Ureter (tissue), 1 donor: Measurements from ENCODE around the gene SH2D6. TPM values are rescaled to one million over a fixed set of nuclear protein-coding genes. Genes with fewer than 3 reads are reported as not detected.
"Not testable (repeated sequence)": the region's sequence is repeated elsewhere in the genome, so short reads cannot be mapped to it uniquely, and the experiment has no call there.

Source experiments
- DNase-seq: peaks from one replicate; pipeline ENCODE4 v3.0.0-alpha.2; 2020; ENCODE audit warnings: low spot score
- total RNA-seq: library from RNA; stranded (reverse); gene quantifications from one replicate; pipeline ENCODE4 v1.2.4, GENCODE V29; 2023
- donor health status: DM: yes; HTN: yes; CAD: no.

The SH2D6 gene
- total RNA-seq, 1 donor from 2014 or later: 0.75 TPM

DNA sequence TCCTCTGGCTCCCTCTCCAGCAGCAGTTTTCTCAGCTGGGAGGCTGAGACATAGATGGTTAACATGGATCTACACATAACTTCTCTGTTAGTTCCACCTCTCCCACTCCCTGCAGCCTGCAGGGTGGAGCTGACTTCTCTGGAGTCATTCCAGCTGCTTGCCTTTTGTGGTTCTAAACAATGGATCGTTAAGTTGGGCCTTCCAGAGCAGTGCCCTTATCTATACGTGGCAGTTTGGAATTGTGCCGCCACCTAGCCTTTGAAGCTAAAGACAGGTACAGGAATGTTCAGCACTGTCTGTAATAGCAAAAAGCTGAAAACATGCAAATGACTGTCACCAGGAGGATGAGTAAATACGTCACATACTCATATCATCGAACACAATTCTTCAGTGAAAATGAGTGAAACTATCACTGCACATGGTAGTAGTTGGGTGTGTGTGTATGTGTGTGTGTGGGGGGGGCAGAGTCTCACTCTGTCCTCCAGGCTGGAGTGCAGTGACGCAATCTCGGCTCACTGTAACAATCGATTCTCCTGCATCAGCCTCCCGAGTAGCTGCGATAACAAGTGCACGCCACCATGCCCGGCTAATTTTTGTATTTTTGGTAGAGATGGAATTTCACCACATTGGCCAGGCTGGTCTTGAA lies 50.3 kb downstream of the SH2D6 start:
- no peak for DNase-seq

DNA sequence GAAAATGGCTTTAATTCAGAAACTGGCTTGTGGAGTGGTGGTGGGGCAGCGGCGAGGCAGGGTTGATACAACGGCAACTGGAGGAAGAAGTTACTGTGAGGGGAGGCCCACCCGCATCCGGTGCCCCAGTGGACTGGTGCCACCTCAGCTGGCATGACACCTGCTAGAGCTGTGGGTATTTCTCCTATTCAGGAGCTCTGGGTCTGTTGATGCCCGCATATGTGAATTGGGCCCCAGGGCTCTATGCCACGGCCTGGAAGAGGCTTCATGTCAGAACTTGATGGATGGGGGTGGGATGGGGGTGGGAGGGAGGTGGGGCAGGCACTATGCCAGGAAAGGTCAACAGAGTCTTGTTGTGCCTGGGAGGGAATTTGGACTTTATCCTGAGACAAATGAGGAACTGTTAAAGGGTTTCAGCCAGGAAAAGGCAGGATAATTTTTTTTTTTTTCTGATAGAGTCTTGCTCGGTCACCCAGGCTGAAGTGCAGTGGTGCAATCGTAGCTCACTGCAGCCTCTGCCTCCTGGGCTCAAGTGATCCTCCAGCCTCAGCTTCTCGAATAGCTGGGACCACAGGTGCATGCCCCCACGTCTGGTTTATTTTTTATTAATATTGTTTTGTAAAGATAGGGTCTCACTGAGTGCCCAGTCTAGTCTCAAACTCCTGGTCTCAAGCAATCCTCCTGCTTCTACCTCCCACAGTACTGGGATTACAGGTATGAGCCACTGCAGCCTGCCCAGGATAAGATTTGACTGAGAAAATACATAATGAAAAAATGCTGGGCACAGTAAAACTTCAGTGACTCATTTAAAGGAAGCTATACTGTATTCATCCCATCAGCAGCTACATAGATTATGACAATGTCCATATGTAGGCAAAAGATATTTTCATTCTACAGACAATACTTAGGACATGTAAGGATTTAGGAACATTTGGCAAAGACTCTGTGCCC lies 52.6 kb downstream of the SH2D6 start:
- DNase-seq: no peak

DNA sequence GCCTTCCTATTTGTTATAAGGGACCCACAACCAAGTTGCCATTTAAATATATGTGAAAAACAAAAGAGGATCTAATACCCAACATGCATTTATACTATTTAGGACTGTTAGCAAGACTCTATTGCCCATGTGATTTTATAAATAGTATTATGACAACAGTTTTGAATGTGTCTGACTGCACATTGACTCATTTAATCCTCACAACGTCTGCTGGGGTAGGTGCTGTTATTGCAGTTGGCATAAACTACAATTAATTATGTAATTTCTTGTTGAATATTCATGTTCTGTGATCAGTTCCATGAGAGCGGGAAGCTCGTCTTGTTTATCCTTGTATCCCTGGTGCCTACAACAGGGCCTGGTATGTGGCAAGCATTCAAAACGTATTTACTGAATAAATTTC lies 53.7 kb downstream of the SH2D6 start:
- DNase-seq: no peak

DNA sequence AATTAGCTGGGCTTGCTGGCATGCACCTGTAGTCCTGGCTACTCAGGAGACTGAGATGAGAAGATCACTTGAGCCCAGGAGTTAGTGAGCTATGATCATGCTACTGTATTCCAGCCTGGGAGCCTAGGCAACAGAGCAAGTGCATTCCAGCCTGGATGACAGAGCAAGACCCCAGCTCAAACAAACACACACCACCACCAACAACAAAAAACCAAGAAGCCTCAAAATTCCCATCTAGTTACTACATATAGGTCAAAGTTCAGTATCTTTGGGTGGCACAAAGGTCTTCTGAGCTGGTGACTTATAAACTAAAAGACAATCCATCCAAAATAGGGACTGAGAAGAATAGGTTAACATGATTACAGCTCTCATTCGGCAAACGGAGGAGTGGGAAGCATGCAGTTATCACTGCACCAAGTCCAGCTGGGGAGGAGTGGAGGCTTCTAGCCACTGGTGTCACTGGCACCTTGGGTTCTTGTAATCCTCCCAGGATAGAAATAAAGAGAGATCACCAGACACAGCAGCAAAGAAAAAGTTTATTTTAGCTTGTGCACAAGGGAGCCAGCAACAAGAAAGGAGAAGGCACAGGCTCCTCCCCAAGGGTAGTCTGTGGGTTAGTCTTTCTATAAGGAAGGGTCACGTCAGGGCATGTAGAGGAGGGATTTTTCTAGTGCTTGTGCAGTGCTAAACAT lies 57.4 kb downstream of the SH2D6 start:
- DNase-seq: no peak

DNA sequence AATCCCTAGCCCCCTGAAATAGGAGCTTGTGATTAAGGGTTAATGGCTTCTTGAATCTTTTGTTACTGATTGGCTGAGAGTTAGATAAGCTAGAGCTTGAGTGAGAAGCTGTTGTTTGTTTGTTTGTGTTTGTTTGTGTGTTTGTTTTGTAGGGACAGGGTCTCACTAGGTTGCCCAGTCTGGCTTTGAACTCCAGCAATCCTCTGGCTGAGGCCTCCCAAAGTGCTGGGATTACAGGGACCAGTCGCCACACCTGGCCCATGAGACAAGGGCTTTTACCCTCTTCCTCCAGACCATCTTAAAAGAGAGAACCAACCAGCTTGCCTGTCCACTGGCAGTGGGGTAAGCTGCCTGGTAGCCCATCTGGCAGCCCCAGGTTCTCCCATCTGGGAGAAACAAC lies 58.1 kb downstream of the SH2D6 start:
- DNase-seq: no peak

DNA sequence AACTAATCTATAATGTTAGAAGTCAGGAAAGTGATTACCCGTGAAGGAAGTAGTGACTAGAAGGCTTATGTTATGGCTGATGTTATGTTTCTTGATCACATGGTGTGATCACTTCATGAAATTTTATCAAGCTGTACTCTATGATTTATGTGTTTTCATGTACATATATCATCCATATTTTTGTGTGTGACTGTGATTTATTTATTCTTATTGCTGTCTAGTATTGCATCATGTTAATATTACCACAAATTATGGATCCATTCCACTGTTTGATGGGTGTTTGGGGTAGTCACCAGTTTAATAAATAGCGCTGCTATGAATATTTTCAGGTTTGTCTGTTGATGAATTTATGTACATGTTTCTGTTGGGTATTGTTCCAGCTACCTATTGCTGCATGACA lies 59.4 kb downstream of the SH2D6 start:
- DNase-seq: no peak

DNA sequence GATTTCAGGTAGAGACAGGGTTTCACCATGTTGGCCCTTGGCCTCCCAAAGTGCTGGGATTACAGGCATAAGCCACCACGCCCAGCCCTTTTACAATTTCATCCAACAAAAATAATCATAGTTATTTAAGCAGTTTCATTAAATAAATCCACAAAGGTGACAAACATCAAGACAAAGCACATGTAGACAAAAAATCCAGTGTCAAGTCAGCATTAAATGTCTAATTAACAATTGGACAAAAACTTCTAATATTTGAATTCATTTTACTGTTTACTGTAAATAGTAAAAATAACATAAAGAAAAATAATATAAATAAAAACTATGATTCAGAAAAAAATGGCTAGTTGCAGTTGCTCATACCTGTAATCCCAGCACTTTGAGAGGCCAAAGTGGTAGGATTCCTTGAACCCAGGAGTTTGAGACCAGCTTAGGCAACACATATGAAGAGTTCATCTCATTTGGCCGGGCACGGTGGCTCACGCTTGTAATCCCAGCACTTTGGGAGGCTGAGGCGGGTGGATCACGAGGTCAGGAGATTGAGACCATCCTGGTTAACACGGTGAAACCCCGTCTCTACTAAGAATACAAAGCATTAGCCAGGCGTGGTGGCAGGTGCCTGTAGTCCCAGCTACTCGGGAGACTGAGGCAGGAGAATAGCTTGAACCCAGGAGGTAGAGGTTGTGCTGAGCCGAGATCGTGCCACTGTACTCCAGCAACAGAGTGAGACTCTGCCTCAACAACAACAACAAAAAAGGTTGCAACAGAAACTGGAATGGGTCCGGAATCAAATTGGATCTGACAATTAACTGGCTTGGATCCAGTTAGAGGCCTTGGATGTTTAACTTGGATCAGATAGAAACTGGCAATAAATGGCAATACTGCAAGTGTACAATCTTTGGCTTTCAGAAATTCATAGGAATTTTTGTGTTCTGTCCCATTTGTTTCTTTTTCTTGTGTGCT lies 63.6 kb downstream of the SH2D6 start:
- DNase-seq: no peak

DNA sequence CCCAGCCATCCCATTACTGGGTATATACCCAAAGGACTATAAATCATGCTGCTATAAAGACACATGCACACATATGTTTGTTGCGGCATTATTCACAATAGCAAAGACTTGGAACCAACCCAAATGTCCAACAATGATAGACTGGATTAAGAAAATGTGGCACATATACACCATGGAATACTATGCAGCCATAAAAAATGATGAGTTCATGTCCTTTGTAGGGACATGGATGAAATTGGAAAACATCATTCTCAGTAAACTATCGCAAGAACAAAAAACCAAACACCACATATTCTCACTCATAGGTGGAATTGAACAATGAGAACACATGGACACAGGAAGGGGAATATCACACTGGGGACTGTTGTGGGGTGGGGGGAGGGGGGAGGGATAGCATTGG lies 66.1 kb downstream of the SH2D6 start:
- not testable (repeated sequence) for DNase-seq

DNA sequence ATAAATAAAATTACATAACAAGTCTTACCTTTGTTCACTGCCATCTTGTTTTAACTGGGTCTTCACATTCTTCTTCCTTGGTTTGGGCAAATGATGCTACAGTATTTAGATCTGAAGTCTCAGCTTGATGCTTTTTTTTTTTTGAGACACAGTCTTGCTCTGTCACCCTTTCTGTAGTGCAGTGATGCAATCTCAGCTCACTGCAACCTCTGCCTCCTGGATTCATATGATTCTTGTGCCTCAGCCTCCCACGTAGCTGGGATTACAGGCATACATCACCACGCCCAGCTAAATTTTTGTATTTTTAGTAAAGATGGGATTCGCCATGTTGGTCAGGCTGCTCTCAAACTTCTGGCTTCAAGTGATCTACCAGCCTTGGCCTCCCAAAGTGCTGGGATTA lies 67.3 kb downstream of the SH2D6 start:
- DNase-seq: no peak

Other genes with a start within 250 kb of the SH2D6 start
- gene TGOLN2, start 90.7 kb upstream of the SH2D6 start, total RNA-seq: 135 TPM
- 39.6 TPM for gene RETSAT, start 64.2 kb upstream of the SH2D6 start, total RNA-seq
- 23.3 TPM for gene ELMOD3, start 63.9 kb upstream of the SH2D6 start, total RNA-seq
- 298 TPM for gene CAPG, start 8.3 kb upstream of the SH2D6 start, total RNA-seq
- gene MAT2A, start 120.5 kb downstream of the SH2D6 start, total RNA-seq: 450 TPM
- 48.9 TPM for gene GGCX, start 142.8 kb downstream of the SH2D6 start, total RNA-seq
- gene VAMP8, start 158.9 kb downstream of the SH2D6 start, total RNA-seq: 165 TPM
- 32.8 TPM for gene VAMP5, start 165.7 kb downstream of the SH2D6 start, total RNA-seq
- gene RNF181, start 177.0 kb downstream of the SH2D6 start, total RNA-seq: 115 TPM
- 19.5 TPM for gene TMEM150A, start 184.0 kb downstream of the SH2D6 start, total RNA-seq
- gene C2orf68, start 193.4 kb downstream of the SH2D6 start, total RNA-seq: 43.1 TPM
- gene USP39, start 197.5 kb downstream of the SH2D6 start, total RNA-seq: 45.1 TPM
- gene SFTPB, start 249.5 kb downstream of the SH2D6 start, total RNA-seq: 1.7 TPM